Stomach (tissue), 4 donors: Measurements from ENCODE around the gene GPR108.

Experiments used
- CTCF ChIP-seq, 7 experiments: fragments of 450-650 bp in 4 of 7; fragments of 200-600 bp in 3 of 7; sonication (generic) in 3 of 7; IDR thresholded peaks; one replicate each; pipeline ENCODE4 v1.5.1; 2016 to 2019; ENCODE audit warnings: antibody characterized with exemption in 7 of 7, control low read depth in 2 of 7, mild to moderate bottlenecking in 1 of 7
- POLR2A ChIP-seq, 4 donors: fragments of 450-650 bp; IDR thresholded peaks; one replicate each; pipeline ENCODE4 v1.6.1; 2016; ENCODE audit warnings: antibody characterized with exemption in 4 of 4, control low read depth in 2 of 4, mild to moderate bottlenecking in 1 of 4, moderate library complexity in 1 of 4

- TF ChIP-seq CTCF (IDR thresholded peaks at IDR 0.05): no peak
- no peak for TF ChIP-seq POLR2A (IDR thresholded peaks at IDR 0.05)
Measured at GRCh38 chr19:6719540-6719861, 17.9 kb downstream of the GPR108 start.
